NCI-H128 (cell line): Measurements from ENCODE around the gene POLD4.

Experiments used
- DNase-seq: peaks from one replicate; lab custom pipeline; 2025; ENCODE audit not compliant: unreplicated experiment; lab: John Stamatoyannopoulos, UW

POLD4 gene

GRCh38 chr11:67317888-67318555 is 35.3 kb downstream of the POLD4 start:
- DNase-seq = no peak

- peak; percentile 99 for DNase-seq
Observed at GRCh38 chr11:67317205-67317887, 36.0 kb downstream of the POLD4 start.

GRCh38 chr11:67316882-67317204 is 36.5 kb downstream of the POLD4 start:
- no peak for DNase-seq

GRCh38 chr11:67315325-67315909 is 37.9 kb downstream of the POLD4 start:
- no peak for DNase-seq

GRCh38 chr11:67314218-67314617 is 39.1 kb downstream of the POLD4 start:
- DNase-seq = no peak

- no peak for DNase-seq
Observed at GRCh38 chr11:67313125-67313890, 40.0 kb downstream of the POLD4 start.

GRCh38 chr11:67312187-67313021 is 40.9 kb downstream of the POLD4 start:
- DNase-seq = no peak

GRCh38 chr11:67311556-67312082 is 41.7 kb downstream of the POLD4 start:
- DNase-seq = no peak

GRCh38 chr11:67311051-67311555 is 42.2 kb downstream of the POLD4 start:
- DNase-seq = no peak

GRCh38 chr11:67310246-67311050 is 42.9 kb downstream of the POLD4 start:
- DNase-seq = no peak

- no peak for DNase-seq
Observed at GRCh38 chr11:67309661-67310061, 43.7 kb downstream of the POLD4 start.

GRCh38 chr11:67309166-67309565 is 44.2 kb downstream of the POLD4 start:
- no peak for DNase-seq

- no peak for DNase-seq
Observed at GRCh38 chr11:67308031-67308866, 45.1 kb downstream of the POLD4 start.

GRCh38 chr11:67307545-67308001 is 45.8 kb downstream of the POLD4 start:
- DNase-seq = no peak

- no peak for DNase-seq
Observed at GRCh38 chr11:67306769-67307544, 46.4 kb downstream of the POLD4 start.

- DNase-seq = no peak
Observed at GRCh38 chr11:67304511-67305113, 48.7 kb downstream of the POLD4 start.

GRCh38 chr11:67303835-67304411 is 49.4 kb downstream of the POLD4 start:
- DNase-seq = no peak
